GM18517 (cell line): ENCODE measurements around the gene CMTM8.
"Not testable (repeated sequence)": the region's sequence is repeated elsewhere in the genome, so short reads cannot be mapped to it uniquely, and the experiment has no call there.

Experiments
- ATAC-seq: cut with Tn5 transposase; IDR thresholded peaks from one replicate; pipeline ENCODE4 v1.9.1; 2021; ENCODE audit warnings: mild to moderate bottlenecking, moderate library complexity; ENCODE audit not compliant: unreplicated experiment

The CMTM8 gene

DNA sequence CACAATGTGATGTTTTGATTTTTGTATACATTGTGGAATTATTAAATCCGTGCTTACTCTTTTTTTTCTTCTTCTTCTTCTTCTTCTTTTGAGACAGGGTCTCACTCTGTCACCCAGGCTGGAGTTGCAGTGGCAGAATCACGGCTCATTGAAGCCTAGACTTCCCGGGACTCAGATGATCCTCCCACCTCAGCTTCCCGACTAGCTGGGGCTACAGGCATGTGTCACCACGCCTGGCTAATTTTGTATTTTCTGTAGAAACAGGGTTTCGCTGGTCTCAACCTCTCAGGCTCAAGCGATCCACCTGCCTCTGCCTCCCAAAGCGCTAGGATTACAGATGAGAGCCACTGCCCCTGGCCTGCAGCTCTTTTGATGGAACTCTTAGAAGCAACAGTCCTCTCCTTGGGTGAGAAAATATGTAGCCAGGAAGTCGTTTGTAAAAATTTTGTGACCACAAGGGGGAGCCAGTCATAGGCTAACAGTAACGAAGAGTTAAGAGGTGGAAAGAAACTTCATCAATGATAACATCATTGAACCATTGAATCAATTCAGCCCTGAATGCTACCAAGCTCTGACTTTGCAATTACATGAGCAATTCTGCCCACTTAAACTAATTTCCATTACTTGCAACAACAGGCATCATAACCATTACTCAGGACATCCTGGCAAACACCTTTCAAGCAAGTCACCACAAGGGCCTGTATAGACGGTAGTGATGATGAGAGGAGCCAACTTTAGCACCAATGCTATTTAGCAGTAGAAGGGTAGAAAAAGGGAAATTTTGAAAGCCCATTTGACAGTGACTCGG lies 136.5 kb downstream of the CMTM8 start:
- peak; percentile 75 for ATAC-seq

DNA sequence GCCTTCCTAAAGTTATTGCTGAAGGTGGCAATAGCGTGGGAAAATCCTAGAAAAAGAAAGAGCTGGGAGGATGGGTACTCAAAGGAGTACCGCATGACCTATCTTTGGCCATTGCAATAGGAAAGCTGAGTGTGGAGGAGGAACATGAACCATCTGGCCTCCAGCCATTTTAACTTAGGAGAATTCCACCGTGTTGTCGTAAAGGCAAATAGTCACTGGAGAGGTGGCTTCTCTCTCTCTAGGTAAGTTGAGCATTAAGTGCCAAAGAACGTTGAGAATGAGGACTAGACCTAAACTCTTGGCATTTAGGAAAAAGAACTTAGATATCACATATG lies 137.1 kb downstream of the CMTM8 start:
- no peak for ATAC-seq

DNA sequence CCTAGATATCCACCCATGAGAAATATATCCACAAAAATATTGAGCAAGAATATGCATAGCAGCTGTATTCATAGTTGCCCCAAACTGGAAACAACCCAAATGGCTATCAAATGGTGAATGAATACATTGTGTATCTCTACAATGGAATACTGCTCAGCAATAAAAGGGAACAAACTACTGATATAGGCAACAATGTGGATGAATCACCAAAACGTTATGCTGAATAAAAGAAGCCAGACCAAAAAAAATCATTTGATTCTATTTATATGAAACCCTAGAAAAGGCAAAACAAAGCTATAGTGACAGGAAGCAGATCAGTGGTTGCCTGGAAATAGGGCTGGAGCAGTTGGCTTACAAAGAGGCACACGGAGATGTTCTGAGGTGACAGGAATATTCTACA lies 137.6 kb downstream of the CMTM8 start:
- no peak for ATAC-seq

DNA sequence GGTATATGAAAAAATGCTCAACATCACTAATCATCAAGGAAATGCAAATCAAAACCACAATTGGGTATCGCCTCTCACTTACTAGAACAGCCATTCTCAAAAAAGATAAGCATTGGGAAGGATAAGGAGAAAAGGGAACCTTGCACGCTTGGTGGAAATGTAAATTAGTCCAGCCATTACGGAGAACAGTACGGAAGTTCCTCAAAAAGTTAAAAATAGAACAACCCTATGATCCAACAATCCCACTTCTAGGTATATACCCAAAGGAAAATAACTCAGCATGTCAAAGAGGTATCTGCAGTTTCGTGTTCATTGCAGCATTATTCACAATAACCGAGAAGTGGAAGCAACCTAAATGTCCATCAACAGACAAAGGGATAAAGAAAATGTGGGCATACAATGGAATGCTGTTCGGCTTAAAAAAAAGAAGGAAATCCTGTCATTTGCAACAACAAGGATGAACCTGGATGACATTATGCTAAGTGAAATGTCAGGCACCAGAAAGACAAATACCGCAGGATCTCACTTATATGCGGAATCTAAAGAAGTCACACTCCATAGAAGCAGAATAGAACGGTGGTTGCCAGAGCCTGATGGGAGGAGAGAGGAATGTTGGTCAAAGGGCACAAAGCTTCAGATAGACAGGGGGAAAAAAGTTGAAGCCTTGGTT lies 141.5 kb downstream of the CMTM8 start:
- ATAC-seq: no peak

DNA sequence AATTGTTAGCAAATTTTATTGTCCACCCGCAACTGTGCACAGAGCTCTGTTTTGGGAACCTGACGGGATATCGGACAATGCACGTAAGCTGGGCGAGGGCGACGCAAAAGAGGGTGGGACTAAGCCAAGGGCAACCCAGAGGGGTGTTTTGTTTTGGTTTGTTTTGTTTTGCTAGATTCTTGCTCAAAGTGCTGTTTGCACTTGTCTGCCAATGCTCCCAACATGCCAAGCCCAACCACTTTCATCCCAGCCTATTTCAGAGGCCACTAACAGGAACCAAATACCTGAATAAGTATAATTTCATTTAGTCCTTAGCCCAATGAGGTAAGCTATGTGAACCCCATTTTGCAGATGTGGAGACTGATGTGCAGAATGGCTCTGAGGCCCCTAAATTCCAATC lies 143.4 kb downstream of the CMTM8 start:
- no peak for ATAC-seq

DNA sequence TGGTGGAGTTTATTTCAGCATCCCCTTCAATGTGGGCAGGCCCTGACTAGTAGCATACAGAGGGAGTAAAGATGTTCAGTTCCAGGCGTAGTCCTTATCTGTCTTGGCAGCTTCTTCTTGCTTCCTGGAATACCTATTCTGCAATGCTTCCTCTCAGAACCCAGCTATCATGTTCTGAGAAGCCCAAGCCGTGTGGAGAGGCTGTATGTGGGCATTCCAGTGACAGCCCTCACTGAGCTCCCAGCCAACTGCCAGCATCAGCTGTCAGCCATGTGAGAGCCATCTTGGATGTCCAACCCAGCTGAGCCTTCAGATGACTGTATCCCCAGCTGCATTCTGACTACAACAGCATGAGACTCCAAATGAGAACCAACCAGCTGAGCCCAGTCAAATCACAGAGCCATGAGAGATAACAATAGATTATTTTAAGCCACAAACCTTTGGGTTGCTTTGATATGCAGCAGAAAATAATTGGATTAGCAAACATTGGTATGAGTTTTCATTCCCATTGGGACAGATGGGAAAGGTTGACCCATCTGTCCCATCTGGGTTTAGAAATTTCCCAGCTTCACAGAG lies 144.7 kb downstream of the CMTM8 start:
- no peak for ATAC-seq

DNA sequence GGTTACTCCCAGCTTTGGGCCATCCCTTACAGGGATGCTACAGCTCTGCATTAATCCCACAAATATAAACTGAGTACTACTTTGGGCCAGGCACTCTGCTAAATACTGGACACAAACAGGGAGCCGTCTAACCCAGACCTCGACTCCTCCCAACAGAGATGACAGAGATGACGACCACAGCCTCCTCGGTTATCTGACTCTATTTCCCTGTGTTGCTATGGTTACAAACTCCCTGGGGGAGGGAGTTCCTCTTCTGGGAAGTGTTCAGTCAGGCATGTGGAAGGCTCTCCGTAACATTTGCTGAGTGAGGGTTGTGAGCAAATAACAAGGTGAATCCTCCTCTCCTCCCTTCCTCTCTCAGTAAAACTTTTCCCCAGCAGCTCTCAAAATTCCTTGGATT lies 146.5 kb downstream of the CMTM8 start:
- ATAC-seq: no peak

DNA sequence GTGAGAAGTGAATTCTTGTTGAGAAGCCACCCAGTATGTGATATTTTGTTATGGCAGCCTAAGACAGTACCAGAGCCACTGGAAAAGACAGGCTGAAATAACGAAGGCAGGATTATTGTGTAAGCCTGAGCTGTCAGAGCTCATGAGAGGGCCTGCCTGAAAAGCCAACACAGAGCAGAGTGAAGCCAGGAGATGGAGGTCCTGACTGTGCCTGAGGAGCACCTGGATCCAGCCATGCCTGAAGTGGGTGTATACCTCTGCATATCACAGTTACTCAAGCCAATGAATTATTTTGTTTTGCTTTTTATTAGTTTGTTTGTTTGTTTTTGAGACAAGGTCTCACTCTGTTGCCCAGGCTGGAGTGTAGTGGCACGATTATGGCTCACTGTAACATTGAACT lies 149.0 kb downstream of the CMTM8 start:
- no peak for ATAC-seq

DNA sequence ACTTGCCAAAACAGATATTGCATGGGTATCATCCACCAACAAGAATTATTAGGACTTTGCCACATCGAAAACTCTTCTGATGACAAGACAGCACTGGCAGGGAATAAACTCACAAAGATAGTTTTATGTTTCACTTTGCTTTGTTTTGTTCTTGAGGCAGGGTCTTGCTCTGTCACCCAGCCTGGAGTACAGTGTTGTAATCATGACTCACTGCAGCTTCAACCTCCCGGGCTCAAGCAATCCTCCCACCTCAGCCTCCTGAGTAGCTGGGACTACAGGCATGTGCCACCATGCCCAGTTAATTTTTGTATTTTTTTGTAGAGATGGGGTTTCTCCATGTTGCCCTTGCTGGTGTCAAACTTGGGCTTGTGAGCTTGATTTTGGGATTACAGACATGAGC lies 151.1 kb downstream of the CMTM8 start:
- ATAC-seq: not testable (repeated sequence)

DNA sequence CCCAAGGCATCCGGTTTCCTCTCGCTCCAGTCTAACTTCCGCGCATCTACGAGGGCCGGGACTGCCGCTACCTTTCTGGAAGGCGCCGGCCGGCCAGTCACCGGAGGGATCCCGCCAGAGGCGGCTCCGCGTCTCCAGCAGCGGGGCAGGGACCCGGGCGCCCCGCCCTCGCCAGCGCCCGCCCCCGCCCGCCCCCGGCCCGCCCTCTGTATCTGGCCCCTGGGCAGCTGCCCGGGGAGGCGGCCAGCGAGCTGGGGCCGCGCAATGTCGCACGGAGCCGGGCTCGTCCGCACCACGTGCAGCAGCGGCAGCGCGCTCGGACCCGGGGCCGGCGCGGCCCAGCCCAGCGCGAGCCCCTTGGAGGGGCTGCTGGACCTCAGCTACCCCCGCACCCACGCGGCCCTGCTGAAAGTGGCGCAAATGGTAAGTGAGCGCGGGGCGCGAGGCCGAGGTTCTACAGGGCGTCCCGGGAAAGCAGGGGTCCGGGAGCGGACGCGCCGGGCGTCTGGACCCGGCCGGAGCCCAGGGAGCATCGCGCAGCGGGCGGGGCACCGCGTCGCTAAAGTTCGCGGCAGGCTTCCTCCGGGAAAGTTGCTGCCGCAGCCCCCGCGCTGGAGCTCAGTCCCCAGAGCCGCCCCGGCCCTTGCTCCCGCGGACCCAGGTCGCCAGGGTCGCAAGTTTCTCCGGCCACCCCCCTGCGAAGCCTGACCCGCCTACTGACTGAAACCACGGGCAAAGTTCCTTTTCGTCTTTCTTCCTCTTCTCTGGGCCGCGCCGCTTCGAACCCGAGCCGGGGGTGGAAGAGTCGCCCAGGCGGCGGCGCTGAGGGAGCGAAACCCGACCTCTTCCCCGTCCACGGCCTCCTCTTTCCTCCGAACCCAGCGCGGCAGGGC lies 153.4 kb downstream of the CMTM8 start, which contains the start of gene CMTM7:
CMTM7 (plus strand) TSS at position 211 of the 893 bp plus-strand sequence; CDS start at position 265, 54 bp downstream.
- ATAC-seq: peak; percentile 77

DNA sequence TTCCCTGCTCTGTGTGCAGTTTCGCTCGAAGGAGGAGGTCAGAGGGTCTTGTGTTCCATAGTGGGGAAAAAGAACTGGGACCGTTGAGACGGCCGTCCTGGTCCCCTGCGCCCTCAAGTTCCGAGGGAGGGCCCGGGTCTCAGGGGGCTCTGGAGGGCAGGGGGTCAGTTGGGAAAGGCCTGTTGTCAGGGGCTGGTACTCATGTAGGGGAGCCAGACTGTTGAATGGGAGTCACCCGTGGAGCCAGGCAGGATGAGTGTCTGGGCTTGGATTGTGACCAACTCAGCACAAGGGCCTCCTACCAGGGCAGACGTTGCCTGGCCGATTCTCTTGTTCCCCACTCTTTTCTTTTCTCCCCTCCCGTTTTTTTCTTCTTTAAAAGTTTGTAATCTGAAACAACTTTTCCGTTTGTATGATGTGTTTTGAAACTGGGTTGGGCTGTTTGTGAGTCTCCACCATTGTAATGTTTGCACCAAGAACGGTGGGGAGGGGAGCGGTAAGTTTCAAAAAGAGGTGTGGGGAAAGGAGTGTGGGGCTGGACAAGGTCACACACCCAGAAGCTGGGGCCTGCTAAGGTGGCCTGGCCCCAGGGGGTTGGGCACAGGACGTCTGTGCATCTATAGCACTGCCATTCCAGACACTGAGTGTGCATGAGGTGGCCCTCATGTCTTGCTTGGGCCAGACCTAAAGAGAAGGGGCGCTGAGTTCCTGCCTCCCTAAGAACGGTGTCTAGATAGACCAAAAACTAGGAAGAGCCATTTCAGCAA lies 154.2 kb downstream of the CMTM8 start:
- no peak for ATAC-seq

DNA sequence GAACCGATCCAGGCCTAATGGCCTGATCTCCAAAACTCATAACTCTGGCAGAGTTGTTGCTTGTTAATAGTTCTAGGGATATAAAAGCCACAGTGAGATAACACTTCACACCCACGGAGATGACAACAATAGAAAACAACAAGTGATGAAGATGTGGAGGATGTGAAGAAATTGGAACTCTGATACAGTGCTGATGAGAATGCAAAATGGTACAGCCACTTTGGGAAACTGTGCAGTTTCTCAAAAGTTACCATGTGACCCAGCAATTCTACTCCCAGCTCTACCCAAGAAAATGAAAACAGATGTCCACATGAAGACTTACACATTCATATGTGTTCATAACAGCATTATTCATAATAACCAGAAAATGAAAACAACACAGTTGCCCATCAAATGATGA lies 157.0 kb downstream of the CMTM8 start:
- no peak for ATAC-seq

DNA sequence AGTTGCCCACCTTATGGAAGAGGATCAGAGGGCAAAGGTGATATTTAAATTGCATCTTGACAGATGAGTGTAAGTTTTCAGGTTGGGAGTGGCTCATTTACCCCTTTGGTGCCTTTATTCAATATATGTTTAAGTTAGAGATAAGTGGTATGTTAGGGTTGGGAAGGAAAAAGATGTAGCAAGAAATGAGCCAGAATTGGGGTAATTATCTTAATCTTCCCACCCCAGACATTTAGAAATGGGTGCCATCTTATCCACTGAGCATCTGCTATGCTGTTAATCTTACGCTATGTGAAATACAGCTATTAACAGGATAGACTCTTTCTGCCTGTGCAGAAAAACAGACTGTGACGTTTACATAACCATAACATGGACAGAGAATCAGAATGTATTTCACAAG lies 159.5 kb downstream of the CMTM8 start:
- ATAC-seq: no peak

DNA sequence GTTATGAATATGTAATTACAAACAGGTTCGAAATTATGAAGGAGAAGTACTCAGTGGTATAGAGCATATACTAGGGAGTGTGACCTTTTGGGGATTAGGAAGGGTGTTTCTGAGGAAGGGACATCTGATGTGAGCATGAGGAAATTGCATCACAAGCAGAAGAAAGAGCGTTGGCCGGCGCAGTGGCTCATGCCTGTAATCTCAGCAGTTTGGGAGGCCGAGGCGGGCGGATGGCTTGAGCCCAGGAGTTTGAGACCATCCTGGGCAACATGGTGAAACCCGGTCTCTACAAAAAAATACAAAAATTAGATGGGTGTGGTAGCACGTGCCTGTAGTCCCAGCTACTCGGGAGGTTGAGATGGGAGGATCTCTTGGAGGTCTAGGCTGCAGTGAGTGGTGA lies 160.1 kb downstream of the CMTM8 start:
- ATAC-seq: no peak

DNA sequence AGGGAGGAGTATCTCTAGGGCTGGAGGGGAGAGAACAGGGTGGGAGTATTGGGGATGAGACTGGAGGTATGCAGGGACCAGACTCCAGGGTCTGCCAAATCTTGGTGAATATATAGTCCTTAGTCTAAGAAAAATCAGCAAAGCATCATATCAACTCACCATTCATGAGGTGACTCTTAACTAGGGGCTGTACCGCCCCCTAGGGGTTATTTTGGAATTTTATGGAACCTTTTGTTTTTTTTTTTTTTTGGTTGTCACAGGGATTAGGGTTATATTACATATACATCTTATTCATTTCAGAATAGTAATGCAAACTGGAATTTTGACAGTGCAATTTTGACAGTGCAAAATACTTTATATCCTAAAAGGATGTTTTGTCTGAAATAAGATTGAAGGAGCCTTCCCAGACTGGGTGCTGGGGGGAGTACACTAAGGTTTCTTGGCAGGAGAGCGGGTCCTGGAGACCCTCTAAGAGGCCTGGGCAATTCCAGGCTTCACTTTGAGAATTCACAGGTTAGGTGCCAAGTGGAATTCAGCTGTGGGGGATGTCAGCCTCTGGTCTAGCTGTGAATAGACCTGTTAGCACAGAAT lies 160.6 kb downstream of the CMTM8 start:
- ATAC-seq: no peak

DNA sequence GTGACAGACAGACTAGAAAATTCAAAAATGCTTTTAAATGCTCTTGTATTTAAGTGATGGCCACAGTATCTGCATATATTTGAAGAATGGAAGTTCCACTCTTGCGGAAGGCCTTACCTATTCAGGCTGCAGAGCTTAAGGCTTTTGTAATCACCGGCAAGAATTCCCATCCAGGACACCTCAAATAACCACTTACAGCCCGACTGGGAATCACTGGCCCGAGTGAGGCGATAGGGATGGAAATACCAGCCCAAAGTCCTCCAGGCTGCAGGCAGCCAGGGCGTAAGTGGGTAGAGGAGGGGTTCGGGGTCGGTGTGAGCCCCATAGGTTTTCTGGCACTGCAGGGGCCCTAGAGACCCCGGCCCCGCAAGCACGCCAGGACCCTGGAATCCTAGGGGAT lies 162.6 kb downstream of the CMTM8 start:
- no peak for ATAC-seq

DNA sequence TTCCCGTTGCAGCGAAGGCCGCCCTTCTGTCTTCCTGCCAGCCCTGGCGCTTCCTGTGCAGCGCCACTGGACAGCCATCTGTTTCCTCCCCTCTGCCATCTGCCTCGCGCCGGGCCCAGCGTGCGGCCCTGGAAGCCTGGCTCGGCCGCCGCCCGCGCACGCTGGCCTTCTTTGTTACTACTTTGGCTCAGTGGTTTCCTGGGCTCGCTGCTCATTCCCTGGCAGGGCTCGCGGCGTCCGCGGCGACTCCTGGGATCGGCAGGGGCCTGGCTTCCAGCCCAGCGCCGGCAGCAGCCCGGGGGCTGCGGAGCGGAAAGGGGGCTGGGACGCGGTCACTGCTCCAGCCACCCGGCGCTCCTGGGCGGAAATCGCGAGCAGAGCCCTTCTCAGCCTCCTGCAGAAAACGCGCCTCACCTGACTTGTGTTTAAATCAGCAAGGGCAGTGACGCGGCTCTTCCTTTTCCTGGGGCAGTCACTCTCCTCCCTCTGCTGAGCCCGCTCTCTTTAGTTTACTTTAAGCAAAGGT lies 163.1 kb downstream of the CMTM8 start:
- ATAC-seq: peak; percentile 56

DNA sequence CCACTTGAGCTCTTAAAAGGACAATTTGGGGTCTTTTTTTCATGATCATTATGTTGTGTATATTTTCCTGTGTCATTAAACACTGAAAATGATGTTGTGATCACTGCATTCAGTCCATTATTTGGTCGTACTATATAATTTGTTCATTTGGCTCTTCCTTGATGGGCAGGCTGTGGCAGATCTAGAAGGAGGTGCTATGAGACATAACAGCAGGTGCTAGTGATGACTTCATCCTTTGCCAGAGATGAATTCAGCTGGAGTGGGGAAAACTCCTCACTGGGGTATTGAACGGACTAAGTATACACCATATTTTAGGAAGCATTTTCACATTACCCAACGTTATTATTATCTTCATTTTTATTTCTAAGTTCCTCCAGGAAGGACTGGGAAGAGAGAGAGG lies 165.2 kb downstream of the CMTM8 start:
- ATAC-seq: no peak

DNA sequence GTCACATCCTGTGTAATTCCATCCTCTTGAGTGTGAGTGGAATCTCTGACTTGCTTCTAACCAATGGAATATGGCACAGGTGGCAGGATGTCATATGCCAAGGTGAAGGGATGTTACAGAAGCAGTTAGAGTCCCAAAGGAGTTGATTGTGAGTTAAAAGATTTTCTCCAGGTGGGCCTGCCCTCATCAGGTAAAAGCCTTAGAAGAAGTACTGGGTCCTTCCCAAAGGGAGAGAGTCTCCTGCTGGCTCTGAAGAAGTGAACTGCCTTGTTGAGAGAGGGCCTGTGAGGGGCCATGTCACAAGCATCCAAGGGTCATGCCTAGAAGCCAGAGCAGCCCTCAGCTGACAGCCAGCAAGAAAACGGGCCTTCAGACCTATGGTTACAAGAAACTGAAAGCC lies 166.2 kb downstream of the CMTM8 start:
- no peak for ATAC-seq

DNA sequence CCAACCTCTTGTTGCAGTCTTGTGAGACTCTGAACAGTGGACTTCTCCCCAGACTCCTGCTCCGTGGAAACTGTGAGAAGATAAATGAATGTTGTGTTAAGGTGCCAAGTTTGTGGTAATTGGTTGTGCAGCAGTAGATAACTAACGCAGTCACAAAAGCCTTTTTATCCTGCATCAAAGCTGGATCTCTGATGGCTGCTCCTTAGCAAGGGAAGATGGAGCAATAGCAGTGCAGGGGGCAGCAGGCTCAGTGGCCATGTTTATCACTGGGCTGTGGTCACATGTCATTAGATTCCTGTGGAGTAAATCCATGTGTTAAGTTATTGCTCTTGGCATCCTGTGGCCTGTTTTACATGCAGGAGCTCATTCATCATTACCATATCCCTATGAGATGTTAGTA lies 166.7 kb downstream of the CMTM8 start:
- ATAC-seq: no peak
